GM10248 (cell line): ENCODE results near the gene RABGEF1.
"Not testable (repeated sequence)": the region's sequence is repeated elsewhere in the genome, so short reads cannot be mapped to it uniquely, and the experiment has no call there.

Experiments
- CTCF ChIA-PET: fragments of 300-600 bp; sonication (Branson Sonifier 250); formaldehyde crosslinking; extraction: SDS; loops from one replicate; lab custom pipeline; 2021; ENCODE audit warnings: antibody characterized with exemption; lab: Yijun Ruan, JAX
- POLR2A ChIA-PET: fragments of 350-650 bp; sonication (Branson Sonifier 250); formaldehyde crosslinking; extraction: SDS; loops from one replicate; lab custom pipeline; 2020; ENCODE audit warnings: antibody characterized with exemption; lab: Yijun Ruan, JAX
- DNase-seq: peaks from one replicate; pipeline ENCODE4 v3.0.0; 2012; ENCODE audit errors: extremely low spot score
- CTCF ChIP-seq: IDR thresholded peaks from 2 replicates; pipeline ENCODE4 v1.5.1; 2012; ENCODE audit warnings: mild to moderate bottlenecking, low read depth; ENCODE audit errors: extremely low read depth, missing control alignments, control extremely low read depth

RABGEF1 gene

GRCh38 chr7:66779669-66780409, 39.3 kb downstream of the RABGEF1 start:
- no peak for DNase-seq
- ChIA-PET CTCF (interaction anchor here (1.1 to 1.8 kb wide), 2 partner anchors 11 to 30 kb away, joined by 3 to 8 read pairs; no protein-coding TSS in a partner anchor), POLR2A (no interaction called here)
- TF ChIP-seq CTCF: no peak

- DNase-seq: no peak
- ChIA-PET CTCF (no interaction called here), POLR2A (no interaction called here)
- TF ChIP-seq CTCF: no peak
These were observed 41.0 kb downstream of the RABGEF1 start for GRCh38 chr7:66781408-66782090.

GRCh38 chr7:66782875-66783274, 42.3 kb downstream of the RABGEF1 start:
- POLR2A ChIA-PET, CTCF ChIA-PET: not testable (repeated sequence)

GRCh38 chr7:66783887-66784595, 43.5 kb downstream of the RABGEF1 start:
- DNase-seq, POLR2A ChIA-PET: not testable (repeated sequence)
- CTCF ChIA-PET: interaction anchor here (1.2 kb wide), 1 partner anchor 12 kb away, joined by 3 read pairs; no protein-coding TSS in a partner anchor

More at GRCh38 chr7:66782875-66783274, 42.3 kb downstream of the RABGEF1 start:
- not testable (repeated sequence) for DNase-seq

- DNase-seq: no peak
- ChIA-PET CTCF (interaction anchor here (1.1 kb wide), 1 partner anchor 14 kb away, joined by 4 read pairs; no protein-coding TSS in a partner anchor), POLR2A (interaction anchor here (0.6 kb wide), 1 partner anchor 17 kb away, joined by 3 read pairs; no protein-coding TSS in a partner anchor)
- TF ChIP-seq CTCF: no peak
These were observed 49.7 kb downstream of the RABGEF1 start for GRCh38 chr7:66790196-66790595.

GRCh38 chr7:66790725-66791124, 50.2 kb downstream of the RABGEF1 start:
- CTCF ChIA-PET: interaction anchor here (1.1 kb wide), 1 partner anchor 14 kb away, joined by 4 read pairs; no protein-coding TSS in a partner anchor
- DNase-seq: no peak
- POLR2A ChIA-PET: interaction anchor here (0.6 kb wide), 2 partner anchors 16 to 281 kb away, joined by 3 to 4 read pairs; no protein-coding TSS in a partner anchor
- no peak for TF ChIP-seq CTCF

- no peak for TF ChIP-seq CTCF
- no peak for DNase-seq
- CTCF ChIA-PET: interaction anchor here (1.8 kb wide), 1 partner anchor 10 kb away, joined by 8 read pairs; no protein-coding TSS in a partner anchor
- POLR2A ChIA-PET: no interaction called here
These were observed 60.1 kb downstream of the RABGEF1 start for GRCh38 chr7:66800591-66800990.
